ENCODE data around the gene ZNF800. TPM values are rescaled to one million over a fixed set of nuclear protein-coding genes. Genes with fewer than 3 reads are reported as not detected.
A peak's percentile ranks its signal among the peaks of the same experiment; 100 is the strongest.

ZNF800 gene, protein sequence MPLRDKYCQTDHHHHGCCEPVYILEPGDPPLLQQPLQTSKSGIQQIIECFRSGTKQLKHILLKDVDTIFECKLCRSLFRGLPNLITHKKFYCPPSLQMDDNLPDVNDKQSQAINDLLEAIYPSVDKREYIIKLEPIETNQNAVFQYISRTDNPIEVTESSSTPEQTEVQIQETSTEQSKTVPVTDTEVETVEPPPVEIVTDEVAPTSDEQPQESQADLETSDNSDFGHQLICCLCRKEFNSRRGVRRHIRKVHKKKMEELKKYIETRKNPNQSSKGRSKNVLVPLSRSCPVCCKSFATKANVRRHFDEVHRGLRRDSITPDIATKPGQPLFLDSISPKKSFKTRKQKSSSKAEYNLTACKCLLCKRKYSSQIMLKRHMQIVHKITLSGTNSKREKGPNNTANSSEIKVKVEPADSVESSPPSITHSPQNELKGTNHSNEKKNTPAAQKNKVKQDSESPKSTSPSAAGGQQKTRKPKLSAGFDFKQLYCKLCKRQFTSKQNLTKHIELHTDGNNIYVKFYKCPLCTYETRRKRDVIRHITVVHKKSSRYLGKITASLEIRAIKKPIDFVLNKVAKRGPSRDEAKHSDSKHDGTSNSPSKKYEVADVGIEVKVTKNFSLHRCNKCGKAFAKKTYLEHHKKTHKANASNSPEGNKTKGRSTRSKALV
- 10 to 100 TPM; 20.0 to 23.7 TPM for total RNA-seq

- Histone ChIP-seq H3K9me3 (no peaks in the 10 kb centered on the region), H3K4me1 (peaks cover 20% of the 10 kb centered on the region), H3K27me3 (no peaks in the 10 kb centered on the region), H3K4me3 (peak within 1 kb of the TSS; percentile 89 to 99), H3K27ac (peak within 1 kb of the TSS; percentile 88 to 99 (median 97)), H3K36me3 (replicated peaks in 1 of 2; ENCODE audit: insufficient read depth in 1 of 2, low read depth in 2 of 2) (no peaks in the 10 kb centered on the region)
- intact Hi-C loops (cut with DNase I): no loop called here
- peak; percentile 90 to 95 (median 92) for DNase-seq
- TF ChIP-seq POLR2A (IDR thresholded peaks at IDR 0.05): peak; percentile 85 to 96 (median 95)
- TF ChIP-seq, protein P1, sequence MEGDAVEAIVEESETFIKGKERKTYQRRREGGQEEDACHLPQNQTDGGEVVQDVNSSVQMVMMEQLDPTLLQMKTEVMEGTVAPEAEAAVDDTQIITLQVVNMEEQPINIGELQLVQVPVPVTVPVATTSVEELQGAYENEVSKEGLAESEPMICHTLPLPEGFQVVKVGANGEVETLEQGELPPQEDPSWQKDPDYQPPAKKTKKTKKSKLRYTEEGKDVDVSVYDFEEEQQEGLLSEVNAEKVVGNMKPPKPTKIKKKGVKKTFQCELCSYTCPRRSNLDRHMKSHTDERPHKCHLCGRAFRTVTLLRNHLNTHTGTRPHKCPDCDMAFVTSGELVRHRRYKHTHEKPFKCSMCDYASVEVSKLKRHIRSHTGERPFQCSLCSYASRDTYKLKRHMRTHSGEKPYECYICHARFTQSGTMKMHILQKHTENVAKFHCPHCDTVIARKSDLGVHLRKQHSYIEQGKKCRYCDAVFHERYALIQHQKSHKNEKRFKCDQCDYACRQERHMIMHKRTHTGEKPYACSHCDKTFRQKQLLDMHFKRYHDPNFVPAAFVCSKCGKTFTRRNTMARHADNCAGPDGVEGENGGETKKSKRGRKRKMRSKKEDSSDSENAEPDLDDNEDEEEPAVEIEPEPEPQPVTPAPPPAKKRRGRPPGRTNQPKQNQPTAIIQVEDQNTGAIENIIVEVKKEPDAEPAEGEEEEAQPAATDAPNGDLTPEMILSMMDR (IDR thresholded peaks at IDR 0.05): peak in 1 of 7 experiments; percentile 15
- 0% methylated on average over 17 to 67 of the region's 67 CpGs for WGBS, 2 donors
- ATAC-seq: peak; percentile 95
These were observed at the start of gene ZNF800 for GRCh38 chr7:127392566-127393367. Gene ZNF800, minus strand, starts transcription at chr7:127392708. Its CDS starts 1,151 bp downstream, at chr7:127391557.

DNA sequence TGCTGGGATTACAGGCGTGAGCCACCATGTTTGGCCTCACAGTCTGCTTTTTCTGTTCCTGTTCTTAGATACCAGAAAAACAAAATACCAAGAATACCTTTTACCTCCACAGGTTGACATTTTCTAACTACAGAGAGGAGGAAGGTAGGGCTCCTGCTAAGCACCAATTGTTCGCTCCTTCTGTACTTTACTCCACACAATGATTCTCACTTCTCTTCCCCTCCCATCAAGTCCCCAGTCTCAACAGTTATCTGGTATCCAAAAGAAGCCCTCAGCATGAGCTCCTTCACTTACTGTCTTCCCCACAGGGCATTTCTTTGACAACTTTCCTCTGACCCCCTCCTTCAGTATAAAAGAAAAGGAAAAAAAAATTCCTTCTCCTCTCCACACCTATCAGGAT is 47.7 kb upstream of the ZNF800 start:
- H3K4me1 ChIP-seq: no peaks in the 10 kb centered on the region

DNA sequence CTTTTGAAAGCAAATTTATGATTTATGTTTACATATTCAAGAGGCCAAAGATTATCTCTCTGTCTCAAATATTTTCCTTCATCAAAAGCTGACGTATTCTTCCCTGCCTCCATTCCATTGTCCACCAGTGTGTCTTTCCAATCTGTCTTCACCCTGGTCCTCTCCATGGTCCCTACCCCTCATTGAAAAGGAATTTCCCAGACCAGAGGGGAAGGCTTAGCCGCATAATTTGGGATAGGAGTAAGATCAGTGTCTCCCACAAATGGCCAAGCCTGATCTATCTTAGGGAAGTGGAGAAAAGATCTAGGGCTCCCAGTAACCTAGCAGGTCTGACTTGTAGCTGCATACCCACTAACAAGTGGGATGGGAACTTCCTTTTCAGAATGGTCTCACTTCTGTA is 46.3 kb upstream of the ZNF800 start:
- H3K4me3 ChIP-seq: no peak overlapping the region
- 63 to 71% methylated on average over 2 of the region's 2 CpGs for WGBS, 2 donors
- no peaks in the 10 kb centered on the region for H3K27me3 ChIP-seq
- H3K4me1 ChIP-seq: no peaks in the 10 kb centered on the region
- H3K27ac ChIP-seq: no peak overlapping the region
- ATAC-seq (no peak), DNase-seq (no peak)
- TF ChIP-seq, protein P1 (IDR thresholded peaks at IDR 0.05): no peak
- no peak for TF ChIP-seq POLR2A (IDR thresholded peaks at IDR 0.05)
- H3K9me3 ChIP-seq: no peaks in the 10 kb centered on the region
- intact Hi-C loops (cut with DNase I): no loop called here
- no peaks in the 10 kb centered on the region for H3K36me3 ChIP-seq (replicated peaks in 1 of 2; ENCODE audit: insufficient read depth in 1 of 2, low read depth in 2 of 2)

More for the DNA sequence above, 47.7 kb upstream of the ZNF800 start:
- intact Hi-C loops (cut with DNase I): no loop called here
- 93 to 94% methylated on average over 2 of the region's 2 CpGs for WGBS, 2 donors
- Histone ChIP-seq H3K27ac (no peak overlapping the region), H3K36me3 (replicated peaks in 1 of 2; ENCODE audit: insufficient read depth in 1 of 2, low read depth in 2 of 2) (no peaks in the 10 kb centered on the region), H3K9me3 (no peaks in the 10 kb centered on the region), H3K4me3 (no peak overlapping the region), H3K27me3 (no peaks in the 10 kb centered on the region)
- no peak for DNase-seq
- TF ChIP-seq, protein P1 (IDR thresholded peaks at IDR 0.05): no peak
- TF ChIP-seq POLR2A (IDR thresholded peaks at IDR 0.05): no peak
- ATAC-seq: no peak

GRCh38 chr7:127437837-127438236 is 45.3 kb upstream of the ZNF800 start:
- Histone ChIP-seq H3K27me3 (no peaks in the 10 kb centered on the region), H3K27ac (no peak overlapping the region), H3K9me3 (no peaks in the 10 kb centered on the region), H3K4me3 (no peak overlapping the region), H3K36me3 (replicated peaks in 1 of 2; ENCODE audit: insufficient read depth in 1 of 2, low read depth in 2 of 2) (no peaks in the 10 kb centered on the region), H3K4me1 (no peaks in the 10 kb centered on the region)
- intact Hi-C loops (cut with DNase I): no loop called here
- 57 to 83% methylated on average over 2 of the region's 2 CpGs for WGBS, 2 donors
- ATAC-seq (no peak), DNase-seq (no peak)
- TF ChIP-seq, protein P1 (IDR thresholded peaks at IDR 0.05): no peak
- TF ChIP-seq POLR2A (IDR thresholded peaks at IDR 0.05): no peak
